HEK293 (cell line): ENCODE measurements around the gene PRPH.

ENCODE experiments used
- KLF8 ChIP-seq: fragments of 450-650 bp; formaldehyde crosslinking; IDR thresholded peaks from 2 replicates; pipeline ENCODE4 v1.5.1; 2016; ENCODE audit warnings: missing biosample characterization, missing genetic modification characterization
- RBAK ChIP-seq: fragments of 450-650 bp; formaldehyde crosslinking; IDR thresholded peaks from 2 replicates; pipeline ENCODE4 v1.5.1; 2016; ENCODE audit warnings: missing biosample characterization, missing genetic modification characterization
- ZNF239 ChIP-seq: fragments of 450-650 bp; formaldehyde crosslinking; IDR thresholded peaks from 2 replicates; pipeline ENCODE4 v1.5.1; 2016; ENCODE audit warnings: missing biosample characterization, missing genetic modification characterization
- ZNF624 ChIP-seq: fragments of 450-650 bp; formaldehyde crosslinking; IDR thresholded peaks from 2 replicates; pipeline ENCODE4 v1.5.1; 2017; ENCODE audit warnings: missing biosample characterization, missing genetic modification characterization
- ZNF629 ChIP-seq: fragments of 450-650 bp; formaldehyde crosslinking; IDR thresholded peaks from 2 replicates; pipeline ENCODE4 v1.5.1; 2017; ENCODE audit warnings: missing biosample characterization, missing genetic modification characterization
- ZNF677 ChIP-seq: fragments of 450-650 bp; IDR thresholded peaks from 2 replicates; pipeline ENCODE4 v1.5.0; 2018; ENCODE audit warnings: missing biosample characterization, mild to moderate bottlenecking, missing genetic modification characterization, moderate library complexity
- TF ChIP-seq, protein P1 (sequence below): fragments of 450-650 bp; formaldehyde crosslinking; IDR thresholded peaks from 2 replicates; pipeline ENCODE4 v1.5.1; 2016; ENCODE audit warnings: missing biosample characterization, missing genetic modification characterization

DNA sequence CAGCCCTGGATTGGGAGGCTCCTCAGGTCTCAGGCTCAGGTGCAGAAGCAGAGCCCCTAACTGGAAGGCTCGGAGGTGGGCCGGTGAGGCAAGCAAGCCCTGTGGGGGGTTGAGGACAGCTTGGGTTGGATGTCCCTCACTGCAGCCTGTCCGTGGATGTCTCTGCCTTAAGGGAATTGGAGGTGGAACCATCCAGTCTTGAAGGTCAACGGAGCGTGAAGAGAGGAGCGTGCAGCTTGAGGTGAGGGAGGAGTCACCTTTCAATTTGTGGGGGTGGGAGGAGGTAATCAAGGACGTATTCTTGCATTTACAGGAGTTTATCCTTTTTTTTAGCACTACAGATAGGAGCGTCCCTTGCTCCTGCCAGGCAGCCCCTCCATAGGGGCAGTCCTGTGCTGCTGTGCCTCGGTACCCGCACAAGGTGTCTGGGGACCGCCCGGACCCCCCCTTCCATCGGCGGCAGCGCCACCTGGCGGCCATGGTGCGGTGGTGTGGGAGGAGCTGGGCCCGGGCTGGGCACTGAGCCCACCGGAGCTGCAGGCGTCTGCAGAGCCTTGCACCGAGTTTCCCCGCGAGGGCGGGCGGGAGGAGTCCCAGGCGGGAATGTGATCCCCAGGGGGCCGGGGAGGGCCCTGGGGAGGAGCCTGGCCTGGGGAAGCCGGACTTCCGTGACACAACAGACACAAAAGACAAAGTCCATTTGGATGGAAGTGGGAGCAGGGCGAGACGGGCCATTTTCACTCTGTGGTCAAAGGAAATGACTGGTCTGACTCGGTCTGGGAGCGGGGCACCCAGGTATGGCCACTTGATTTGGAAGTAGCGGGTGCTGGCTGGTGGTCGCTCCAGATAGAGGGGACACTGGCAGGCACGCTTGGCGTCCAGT is 52.6 kb downstream of the PRPH start:
- TF ChIP-seq KLF8 (peak; percentile 74; the same call in 1 of the 2 replicates), RBAK (tag by site-specific recombination) (no peak), ZNF677 (tag by site-specific recombination) (no peak; the same call in 1 of the 2 replicates), ZNF239 (tag by site-specific recombination) (no peak), ZNF624 (tag by site-specific recombination) (no peak), ZNF629 (peak; percentile 72)
- TF ChIP-seq, protein P1, sequence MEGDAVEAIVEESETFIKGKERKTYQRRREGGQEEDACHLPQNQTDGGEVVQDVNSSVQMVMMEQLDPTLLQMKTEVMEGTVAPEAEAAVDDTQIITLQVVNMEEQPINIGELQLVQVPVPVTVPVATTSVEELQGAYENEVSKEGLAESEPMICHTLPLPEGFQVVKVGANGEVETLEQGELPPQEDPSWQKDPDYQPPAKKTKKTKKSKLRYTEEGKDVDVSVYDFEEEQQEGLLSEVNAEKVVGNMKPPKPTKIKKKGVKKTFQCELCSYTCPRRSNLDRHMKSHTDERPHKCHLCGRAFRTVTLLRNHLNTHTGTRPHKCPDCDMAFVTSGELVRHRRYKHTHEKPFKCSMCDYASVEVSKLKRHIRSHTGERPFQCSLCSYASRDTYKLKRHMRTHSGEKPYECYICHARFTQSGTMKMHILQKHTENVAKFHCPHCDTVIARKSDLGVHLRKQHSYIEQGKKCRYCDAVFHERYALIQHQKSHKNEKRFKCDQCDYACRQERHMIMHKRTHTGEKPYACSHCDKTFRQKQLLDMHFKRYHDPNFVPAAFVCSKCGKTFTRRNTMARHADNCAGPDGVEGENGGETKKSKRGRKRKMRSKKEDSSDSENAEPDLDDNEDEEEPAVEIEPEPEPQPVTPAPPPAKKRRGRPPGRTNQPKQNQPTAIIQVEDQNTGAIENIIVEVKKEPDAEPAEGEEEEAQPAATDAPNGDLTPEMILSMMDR (tag by site-specific recombination): peak; percentile 97
